ENCODE data around the gene DIO3. TPM values are rescaled to one million over a fixed set of nuclear protein-coding genes. Genes with fewer than 3 reads are reported as not detected.

Gene DIO3
- total RNA-seq, 1 experiment from 2014 or later, result 0.26 TPM

DNA sequence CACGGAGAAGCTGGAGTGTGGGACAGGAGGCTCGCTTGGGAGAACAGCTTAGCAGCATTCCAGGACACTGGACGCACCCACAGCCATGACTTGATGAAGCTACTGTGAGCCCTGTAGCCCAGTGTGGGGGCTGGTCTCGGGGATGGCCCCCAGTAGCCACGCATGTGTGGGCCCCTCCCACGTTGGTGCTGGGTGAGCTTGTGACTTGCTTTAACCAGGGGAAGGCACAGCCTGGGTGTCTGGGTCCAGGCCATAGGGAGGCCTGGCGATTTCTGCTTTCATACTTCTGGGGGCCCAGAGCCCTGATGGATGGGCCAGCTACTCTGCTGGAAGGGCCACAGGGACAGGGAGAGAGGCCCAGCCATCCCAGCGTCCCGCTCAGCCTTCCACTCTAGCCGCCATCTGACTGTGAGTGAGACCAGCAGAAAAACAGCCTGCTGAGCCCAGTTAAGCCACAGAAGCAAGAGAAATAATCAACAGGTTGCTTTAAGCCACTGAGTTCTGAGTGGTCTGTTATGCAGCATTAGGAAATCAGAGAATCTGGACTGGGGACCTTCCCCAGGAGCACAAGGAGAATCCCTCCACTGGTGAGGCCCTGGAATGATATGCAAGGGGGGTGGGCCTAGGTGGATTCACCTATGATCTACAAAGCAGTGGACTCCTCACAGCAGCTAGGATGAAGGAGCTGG is 16.1 kb downstream of the DIO3 start:
- POLR2A ChIA-PET (ENCODE audit: unreplicated experiment), result no interaction called here
- CTCF ChIA-PET, result no interaction called here
- intact Hi-C loops (cut with micrococcal nuclease; ENCODE audit: unreplicated experiment), result no loop called here

DNA sequence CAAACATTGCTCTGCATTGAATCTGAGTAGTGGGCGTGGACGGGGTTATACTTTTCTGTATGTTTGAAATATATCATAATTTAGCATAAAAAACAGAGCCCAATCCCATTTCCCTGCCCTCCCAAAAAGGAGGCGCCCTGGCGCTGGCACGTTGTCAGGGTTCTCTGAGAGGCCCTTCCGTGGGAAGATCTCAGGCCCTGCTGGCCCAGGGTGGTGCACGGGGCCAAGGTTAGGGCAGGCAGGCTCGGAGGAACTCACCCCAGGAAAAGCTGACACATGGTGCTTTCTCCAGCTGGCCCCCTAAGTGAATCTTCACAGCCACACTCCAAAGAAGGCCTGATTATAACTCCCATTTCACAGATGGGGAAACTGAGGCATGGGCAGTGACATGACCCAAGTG is 17.2 kb downstream of the DIO3 start:
- no peaks in the 10 kb centered on the region for H3F3A ChIP-seq (ENCODE audit: insufficient read depth, low read depth)

More for the DNA sequence above, 16.1 kb downstream of the DIO3 start:
- no peaks in the 10 kb centered on the region for H3K9me2 ChIP-seq (ENCODE audit: insufficient read depth)
- no peaks in the 10 kb centered on the region for H3K36me3 ChIP-seq (ENCODE audit: low read depth)
- BruUV-seq (replicated peaks), result no TSS peak
- no peak overlapping the region for H2AFZ ChIP-seq
- DNase-seq, result no peak
- no peak overlapping the region for H3K4me2 ChIP-seq
- H3K4me1 ChIP-seq (replicated peaks; ENCODE audit: insufficient read depth), result no peaks in the 10 kb centered on the region
- no peak overlapping the region for H3K27ac ChIP-seq
- H3F3A ChIP-seq (ENCODE audit: insufficient read depth, low read depth), result no peaks in the 10 kb centered on the region
- no peak overlapping the region for H3K4me3 ChIP-seq
- H3K27me3 ChIP-seq (ENCODE audit: insufficient read depth, low read depth), result peaks cover 28% of the 10 kb centered on the region
- TF ChIP-seq EZH2 (IDR thresholded peaks at IDR 0.05; ENCODE audit: low read depth), result no peak
- TF ChIP-seq, protein P1, sequence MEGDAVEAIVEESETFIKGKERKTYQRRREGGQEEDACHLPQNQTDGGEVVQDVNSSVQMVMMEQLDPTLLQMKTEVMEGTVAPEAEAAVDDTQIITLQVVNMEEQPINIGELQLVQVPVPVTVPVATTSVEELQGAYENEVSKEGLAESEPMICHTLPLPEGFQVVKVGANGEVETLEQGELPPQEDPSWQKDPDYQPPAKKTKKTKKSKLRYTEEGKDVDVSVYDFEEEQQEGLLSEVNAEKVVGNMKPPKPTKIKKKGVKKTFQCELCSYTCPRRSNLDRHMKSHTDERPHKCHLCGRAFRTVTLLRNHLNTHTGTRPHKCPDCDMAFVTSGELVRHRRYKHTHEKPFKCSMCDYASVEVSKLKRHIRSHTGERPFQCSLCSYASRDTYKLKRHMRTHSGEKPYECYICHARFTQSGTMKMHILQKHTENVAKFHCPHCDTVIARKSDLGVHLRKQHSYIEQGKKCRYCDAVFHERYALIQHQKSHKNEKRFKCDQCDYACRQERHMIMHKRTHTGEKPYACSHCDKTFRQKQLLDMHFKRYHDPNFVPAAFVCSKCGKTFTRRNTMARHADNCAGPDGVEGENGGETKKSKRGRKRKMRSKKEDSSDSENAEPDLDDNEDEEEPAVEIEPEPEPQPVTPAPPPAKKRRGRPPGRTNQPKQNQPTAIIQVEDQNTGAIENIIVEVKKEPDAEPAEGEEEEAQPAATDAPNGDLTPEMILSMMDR (conservative IDR thresholded peaks at IDR 0.05), result no peak
- no peaks in the 10 kb centered on the region for H4K20me1 ChIP-seq (ENCODE audit: insufficient read depth)
- H3K79me2 ChIP-seq (ENCODE audit: low read depth), result no peaks in the 10 kb centered on the region
- H3K9me3 ChIP-seq (ENCODE audit: insufficient read depth, low read depth), result no peaks in the 10 kb centered on the region

DNA sequence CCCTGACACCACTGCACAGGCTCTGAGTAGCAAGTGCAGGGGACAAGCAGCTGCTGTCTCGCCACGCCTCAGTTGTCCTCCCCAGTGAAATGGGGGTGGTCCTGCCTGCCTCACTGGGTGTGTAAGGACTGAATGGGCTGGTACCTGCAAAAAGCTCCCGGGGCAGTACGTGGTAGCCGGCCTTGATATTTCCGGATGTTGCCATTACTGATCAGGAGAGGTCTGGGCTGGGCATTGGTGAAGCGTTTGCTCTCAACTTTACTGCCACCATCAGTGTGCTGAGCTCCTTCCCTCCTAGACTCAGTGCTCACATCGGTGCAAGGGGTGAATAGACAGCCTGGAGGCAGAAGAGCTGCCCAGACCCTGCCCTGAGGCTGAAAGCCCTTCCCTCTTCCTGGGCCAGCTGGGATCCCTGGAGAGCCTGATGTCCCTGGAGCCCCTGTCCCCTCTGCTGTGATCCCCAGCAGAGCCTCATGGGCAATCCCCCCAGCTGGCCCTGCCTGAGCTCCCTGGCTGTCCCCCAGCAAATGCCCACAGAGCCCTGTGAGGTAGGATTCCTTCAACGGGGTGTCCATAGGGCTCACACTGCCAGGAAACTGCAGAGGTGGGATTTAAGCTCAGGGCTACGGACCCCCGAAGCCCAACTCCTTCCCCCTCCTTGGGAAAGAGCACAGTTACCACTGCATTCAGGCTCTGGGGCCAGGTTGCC is 18.2 kb downstream of the DIO3 start:
- Histone ChIP-seq H3K9me2 (ENCODE audit: insufficient read depth) (no peaks in the 10 kb centered on the region), H3K4me2 (no peak overlapping the region), H3K79me2 (ENCODE audit: low read depth) (no peaks in the 10 kb centered on the region), H3K27me3 (ENCODE audit: insufficient read depth, low read depth) (peaks cover 28% of the 10 kb centered on the region), H3K4me3 (no peak overlapping the region), H4K20me1 (ENCODE audit: insufficient read depth) (no peaks in the 10 kb centered on the region), H2AFZ (no peak overlapping the region), H3K4me1 (replicated peaks; ENCODE audit: insufficient read depth) (no peaks in the 10 kb centered on the region), H3K27ac (no peak overlapping the region), H3F3A (ENCODE audit: insufficient read depth, low read depth) (no peaks in the 10 kb centered on the region), H3K36me3 (ENCODE audit: low read depth) (no peaks in the 10 kb centered on the region), H3K9me3 (ENCODE audit: insufficient read depth, low read depth) (no peaks in the 10 kb centered on the region)
- POLR2A ChIA-PET (ENCODE audit: unreplicated experiment), result no interaction called here
- TF ChIP-seq EZH2 (IDR thresholded peaks at IDR 0.05; ENCODE audit: low read depth), result no peak
- TF ChIP-seq, protein P1 (conservative IDR thresholded peaks at IDR 0.05), result no peak
- BruUV-seq (replicated peaks), result no TSS peak
- CTCF ChIA-PET, result no interaction called here
- intact Hi-C loops (cut with micrococcal nuclease; ENCODE audit: unreplicated experiment), result no loop called here
- no peak for DNase-seq

More for the DNA sequence above, 17.2 kb downstream of the DIO3 start:
- H3K79me2 ChIP-seq (ENCODE audit: low read depth), result no peaks in the 10 kb centered on the region
- TF ChIP-seq, protein P1 (conservative IDR thresholded peaks at IDR 0.05), result no peak
- no peak for TF ChIP-seq EZH2 (IDR thresholded peaks at IDR 0.05; ENCODE audit: low read depth)
- no peaks in the 10 kb centered on the region for H3K4me1 ChIP-seq (replicated peaks; ENCODE audit: insufficient read depth)
- H4K20me1 ChIP-seq (ENCODE audit: insufficient read depth), result no peaks in the 10 kb centered on the region
- POLR2A ChIA-PET (ENCODE audit: unreplicated experiment), result no interaction called here
- DNase-seq, result no peak
- no peak overlapping the region for H3K27ac ChIP-seq
- H3K9me3 ChIP-seq (ENCODE audit: insufficient read depth, low read depth), result no peaks in the 10 kb centered on the region
- intact Hi-C loops (cut with micrococcal nuclease; ENCODE audit: unreplicated experiment), result no loop called here
- no peak overlapping the region for H2AFZ ChIP-seq
- H3K4me3 ChIP-seq, result no peak overlapping the region
- no peak overlapping the region for H3K4me2 ChIP-seq
- H3K9me2 ChIP-seq (ENCODE audit: insufficient read depth), result no peaks in the 10 kb centered on the region
- no peaks in the 10 kb centered on the region for H3K36me3 ChIP-seq (ENCODE audit: low read depth)
- BruUV-seq (replicated peaks), result no TSS peak
- CTCF ChIA-PET, result no interaction called here
- peaks cover 28% of the 10 kb centered on the region for H3K27me3 ChIP-seq (ENCODE audit: insufficient read depth, low read depth)
